CD4-positive, alpha-beta T cell treated with Interleukin-6 at 100 ng/mL for 8 hours (primary cell): ENCODE data around the gene TRIM59.

Experiments
- DNase-seq: peaks from one replicate; pipeline ENCODE4 v3.0.0-alpha.2; 2020; ENCODE audit warnings: mixed read lengths, low spot score

Gene TRIM59, protein sequence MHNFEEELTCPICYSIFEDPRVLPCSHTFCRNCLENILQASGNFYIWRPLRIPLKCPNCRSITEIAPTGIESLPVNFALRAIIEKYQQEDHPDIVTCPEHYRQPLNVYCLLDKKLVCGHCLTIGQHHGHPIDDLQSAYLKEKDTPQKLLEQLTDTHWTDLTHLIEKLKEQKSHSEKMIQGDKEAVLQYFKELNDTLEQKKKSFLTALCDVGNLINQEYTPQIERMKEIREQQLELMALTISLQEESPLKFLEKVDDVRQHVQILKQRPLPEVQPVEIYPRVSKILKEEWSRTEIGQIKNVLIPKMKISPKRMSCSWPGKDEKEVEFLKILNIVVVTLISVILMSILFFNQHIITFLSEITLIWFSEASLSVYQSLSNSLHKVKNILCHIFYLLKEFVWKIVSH

DNA sequence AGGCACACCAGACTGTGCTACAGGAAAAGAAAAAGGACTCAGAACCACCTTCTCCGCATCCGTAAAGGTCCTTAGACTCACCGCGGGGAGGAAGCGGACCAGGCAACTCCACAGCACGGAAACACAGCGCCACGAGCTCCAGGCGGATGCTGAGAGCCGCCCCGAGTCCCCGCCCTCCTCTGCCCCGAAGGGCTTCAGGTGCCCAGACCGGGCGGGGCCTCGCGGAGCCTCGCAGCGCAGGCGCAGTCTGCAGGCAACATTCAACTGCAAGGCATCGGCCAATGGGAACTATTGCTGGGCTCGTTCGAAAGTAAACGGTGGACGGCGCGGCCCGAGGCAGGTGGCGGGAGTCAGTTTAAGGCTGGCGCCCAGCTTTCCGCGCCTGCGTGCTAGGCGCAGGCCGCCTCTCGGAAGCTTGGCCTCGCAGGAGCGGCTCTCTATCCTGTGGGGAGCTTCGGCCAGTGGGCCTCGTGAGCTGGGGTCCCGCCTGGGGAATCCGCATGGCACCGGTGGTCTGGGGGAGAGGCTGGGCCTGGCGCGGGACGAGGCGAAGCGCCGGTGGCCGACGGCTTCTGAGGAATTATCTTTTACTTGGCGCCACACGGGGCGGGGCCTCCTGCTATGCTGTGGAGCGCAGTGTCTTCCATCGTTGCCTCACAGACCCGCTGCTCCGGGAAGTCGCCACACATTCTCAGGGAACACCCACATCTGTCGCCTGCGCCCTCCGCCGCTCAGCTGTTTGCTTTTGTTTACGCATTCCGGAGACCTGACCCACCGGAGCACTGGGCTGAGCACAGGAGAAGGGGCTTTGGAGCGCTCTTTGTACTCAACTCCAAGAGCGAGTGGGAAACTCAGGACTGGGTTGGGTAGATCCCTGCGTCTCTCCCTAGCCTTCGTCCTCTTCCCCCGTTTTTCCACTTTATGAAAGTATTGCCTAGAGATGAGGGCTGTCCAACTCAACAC lies at the start of gene TRIM59:
TRIM59 (minus strand) TSS at position 151 of the 963 bp plus-strand sequence. CDS start 10,603 bp downstream, outside the sequence.
- DNase-seq: peak; percentile 97

DNA sequence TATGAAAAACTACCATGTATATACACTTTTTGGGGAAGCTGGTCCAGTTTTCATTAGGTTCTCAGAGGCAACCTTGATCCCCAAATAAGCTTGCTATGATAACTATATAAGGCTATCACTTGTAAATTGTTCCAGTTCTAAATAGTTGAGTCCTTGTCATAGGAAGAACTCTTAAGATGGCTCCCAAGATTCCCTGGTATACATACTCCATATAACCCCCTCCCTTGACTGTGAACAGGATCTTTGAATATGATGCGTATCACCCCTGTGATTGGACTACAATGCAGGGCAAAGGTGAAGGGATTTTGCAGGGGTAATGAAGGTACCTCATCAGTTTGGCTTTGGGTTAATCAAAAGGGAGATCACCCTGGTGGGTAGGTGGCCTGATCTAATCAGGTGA lies 48.6 kb upstream of the TRIM59 start:
- no peak for DNase-seq

DNA sequence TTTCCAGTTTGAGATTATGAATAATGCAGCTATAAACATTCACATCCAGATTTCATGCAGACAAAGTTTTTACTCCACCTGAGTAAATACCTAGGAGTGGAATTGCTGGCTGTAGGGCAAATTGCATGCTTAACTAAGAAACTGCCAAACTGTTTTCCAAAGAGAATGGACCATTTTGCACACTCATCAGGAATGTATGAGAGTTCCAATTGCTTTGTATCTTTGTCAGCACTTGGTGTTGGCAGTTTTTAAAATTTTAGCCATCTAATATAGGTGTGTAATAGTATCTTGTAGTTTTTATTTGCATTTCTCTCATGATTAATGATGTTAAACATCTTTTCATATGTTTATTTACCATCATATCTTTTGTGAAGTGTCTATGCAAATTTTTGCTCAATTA lies 40.6 kb upstream of the TRIM59 start:
- no peak for DNase-seq

DNA sequence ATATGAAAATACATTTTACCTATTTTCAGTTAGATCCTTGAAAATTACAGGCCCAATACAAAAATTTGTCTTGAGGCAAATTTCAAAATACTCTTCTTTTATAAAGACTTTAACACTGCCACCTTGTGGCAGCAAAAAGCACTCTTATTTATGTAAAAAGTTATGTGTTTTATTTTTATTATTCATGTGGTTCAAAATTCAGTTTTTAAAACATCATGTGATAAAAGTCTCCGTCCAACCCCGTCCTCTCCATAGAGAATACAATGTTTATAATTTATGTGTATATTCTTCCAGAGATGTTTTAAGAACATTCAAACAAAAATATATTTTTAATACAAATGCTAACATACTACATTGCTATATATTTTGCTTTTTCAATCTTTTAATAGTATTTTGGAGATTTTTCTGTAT lies 36.9 kb upstream of the TRIM59 start:
- DNase-seq: peak; percentile 4

DNA sequence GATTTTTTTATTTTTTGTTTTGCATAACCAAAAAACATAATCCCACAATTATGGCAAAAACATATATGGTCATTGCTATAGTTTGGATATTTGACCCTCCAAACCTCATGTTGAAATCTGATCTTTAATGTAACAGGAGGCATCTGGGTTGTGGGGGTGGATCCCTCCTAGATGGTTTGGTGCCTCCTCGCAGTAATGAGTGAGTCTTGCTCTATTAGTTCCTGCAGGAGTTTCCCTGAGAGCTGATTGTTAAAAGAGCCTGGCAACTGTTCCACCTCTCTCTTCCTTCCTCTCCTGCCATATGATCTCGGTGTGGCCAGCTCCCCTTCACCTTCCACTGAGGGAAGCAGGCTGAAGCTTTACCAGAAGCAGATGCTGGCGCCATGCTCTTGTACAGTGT lies 33.2 kb upstream of the TRIM59 start:
- DNase-seq: no peak

DNA sequence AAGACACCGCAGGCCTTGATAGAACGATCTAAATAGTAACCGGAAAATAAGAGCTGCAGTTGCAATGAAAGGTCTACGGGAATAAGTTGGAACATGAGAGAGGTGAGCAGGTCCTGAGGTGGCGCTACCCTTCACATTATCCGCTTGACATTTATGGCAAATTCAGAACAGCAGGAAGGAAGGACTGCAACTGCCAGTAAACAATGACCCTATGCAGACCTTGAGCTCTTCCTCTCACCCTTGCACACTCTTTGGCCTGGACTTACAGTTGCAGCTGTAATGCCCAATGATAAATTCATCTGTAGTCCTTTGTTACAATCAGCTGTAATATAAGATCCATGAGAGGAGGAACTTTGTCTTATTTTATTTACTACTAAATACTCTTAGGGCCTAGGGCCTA lies 32.3 kb upstream of the TRIM59 start:
- no peak for DNase-seq

DNA sequence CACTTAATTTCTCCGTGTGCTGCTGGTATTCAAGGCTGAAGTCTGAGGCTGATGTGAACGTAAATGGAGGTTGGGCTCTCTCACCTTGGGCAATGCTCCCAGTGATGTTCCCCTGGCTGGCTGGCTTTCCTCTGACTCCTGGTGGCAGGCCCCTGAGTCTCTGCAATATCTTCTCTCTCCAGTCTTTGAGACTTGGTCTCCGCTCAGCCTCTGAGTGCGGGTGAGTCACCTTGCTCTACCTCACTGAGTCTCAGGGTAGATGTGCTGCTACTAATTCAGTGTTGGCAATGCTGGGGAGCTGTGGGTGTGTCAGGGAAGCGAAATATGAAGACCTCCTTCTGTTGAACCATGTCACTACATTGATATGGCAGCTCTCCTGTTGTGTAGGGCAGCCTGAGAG lies 31.3 kb upstream of the TRIM59 start:
- DNase-seq: no peak

DNA sequence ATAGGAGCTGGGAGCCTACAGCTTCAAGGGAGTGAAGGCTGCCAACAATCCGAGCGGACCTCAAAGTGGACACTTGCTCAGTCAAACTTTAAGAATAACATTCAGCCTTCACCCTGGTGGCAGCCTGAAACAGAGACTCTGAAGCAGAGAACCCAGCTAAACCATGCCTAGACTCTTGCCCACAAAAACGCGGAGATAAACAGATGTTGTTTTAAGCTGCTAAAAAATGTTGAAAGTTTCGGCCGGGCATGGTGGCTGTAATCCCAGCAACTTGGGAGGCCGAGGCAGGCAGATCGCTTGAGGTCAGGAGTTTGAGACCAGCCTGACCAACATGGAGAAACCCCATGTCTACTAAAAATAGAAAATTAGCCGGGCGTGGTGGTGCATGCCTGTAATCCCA lies 29.8 kb upstream of the TRIM59 start:
- DNase-seq: no peak

DNA sequence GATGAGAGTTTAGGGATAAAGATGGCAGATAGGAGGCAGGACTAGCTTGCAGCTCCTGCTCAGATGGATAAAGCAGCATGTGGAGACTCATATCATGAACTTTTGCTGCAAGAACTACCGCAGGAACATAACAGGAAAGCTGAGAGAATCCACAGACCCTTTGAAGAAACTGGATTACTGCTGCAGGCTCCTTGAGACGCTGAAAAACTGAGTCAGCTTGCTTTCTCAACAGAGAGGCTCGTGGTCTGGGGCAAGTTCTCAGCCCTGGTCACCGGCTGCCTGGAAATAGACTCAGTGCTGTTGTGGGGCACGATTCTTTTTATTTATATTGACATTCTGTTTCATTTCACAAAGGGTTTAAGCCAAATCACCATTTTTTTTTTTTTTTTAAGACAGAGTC lies 28.8 kb upstream of the TRIM59 start:
- no peak for DNase-seq

DNA sequence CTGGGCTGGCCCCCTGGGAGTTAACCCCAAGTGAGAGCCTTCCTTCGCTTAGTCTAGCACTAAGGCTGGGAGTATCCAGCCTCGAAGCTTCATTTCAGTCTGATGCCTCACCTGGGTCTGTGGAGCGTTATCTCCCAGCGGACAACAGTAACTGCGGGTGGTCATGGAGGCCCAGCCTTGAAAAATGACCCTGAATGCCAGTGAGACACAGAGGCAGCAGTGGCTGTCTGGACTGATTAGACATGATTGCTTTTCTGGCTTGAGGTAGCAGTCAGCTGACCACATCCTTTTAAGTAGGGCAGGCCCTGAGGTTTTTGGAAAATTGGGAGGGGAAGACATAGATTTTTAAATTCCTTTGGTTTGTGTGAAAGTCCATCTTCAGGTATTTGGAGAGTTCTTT lies 28.2 kb upstream of the TRIM59 start:
- no peak for DNase-seq

DNA sequence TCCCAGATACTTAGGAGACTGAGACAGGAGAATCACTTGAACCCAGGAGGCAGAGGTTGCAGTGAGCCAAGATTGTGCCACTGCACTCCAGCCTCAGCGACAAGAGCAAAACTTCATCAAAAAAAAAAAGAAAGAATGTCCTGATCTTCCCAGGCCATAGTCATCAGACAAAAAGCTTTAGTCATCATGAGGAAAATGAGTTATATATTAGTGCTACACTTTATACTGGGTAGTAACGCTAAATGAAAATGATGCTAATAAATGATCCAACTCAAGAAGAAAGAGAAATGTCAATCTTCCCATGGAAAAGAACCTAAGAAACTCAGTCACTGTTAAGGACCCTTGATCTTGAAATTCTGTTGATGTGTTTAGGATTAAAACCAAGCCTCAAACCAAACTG lies 26.3 kb upstream of the TRIM59 start:
- DNase-seq: no peak

DNA sequence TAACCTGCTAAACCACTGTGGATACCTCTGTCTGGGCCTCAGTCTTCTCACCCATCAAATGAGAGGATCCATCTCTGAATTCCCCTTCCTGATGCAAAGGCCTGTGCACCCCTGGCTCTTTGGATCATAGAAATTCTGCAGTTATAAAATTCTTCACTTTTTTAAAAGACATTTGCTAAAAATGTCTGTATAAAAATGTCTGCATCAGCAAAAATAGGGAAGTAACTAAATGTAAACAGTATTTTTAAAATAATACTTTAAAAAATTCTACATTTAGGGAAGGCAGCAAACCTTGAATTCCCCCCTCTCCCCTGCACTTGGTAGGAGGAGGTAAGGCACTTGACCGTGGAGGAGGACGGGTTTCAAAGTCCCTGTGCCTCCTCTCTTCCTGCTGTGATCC lies 25.6 kb upstream of the TRIM59 start:
- no peak for DNase-seq

DNA sequence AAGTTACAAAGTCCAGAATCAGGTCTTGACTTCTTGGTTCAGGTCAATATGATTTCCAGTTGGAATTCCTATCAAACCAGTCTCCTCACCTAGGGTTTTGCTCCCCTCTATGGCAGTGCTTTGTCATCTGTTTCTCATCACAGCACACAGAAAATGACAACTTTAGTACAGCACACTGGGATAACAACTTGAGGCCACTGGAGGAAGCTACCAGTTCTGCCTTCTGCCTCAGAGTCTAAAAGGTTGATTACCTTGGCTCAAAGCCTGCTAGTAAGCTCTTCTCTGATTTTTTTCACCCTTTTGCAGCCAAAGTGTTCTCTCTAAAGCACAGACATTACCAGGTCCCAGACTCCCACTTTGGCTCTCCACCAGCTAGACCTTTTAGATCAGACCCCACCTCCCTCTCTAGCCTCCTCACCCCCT lies 24.8 kb upstream of the TRIM59 start:
- no peak for DNase-seq

DNA sequence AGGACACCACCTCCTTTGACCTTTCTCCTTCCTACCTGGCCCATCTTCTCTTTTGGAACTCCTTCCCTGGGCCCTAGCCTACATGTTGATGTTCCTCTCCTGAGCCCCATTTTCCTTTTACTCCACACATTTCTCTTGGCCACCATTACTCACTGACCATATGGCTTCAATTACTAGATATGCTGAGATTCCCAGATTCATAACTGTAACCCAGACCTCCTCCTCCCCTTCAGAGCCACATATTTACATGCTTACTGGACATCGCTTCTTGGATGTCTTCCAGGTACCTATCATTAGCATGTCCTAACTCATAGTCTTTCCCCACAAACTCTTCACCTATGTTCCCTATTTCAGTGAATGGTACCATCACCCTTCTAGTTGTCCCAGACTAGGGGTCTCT lies 24.4 kb upstream of the TRIM59 start:
- no peak for DNase-seq

DNA sequence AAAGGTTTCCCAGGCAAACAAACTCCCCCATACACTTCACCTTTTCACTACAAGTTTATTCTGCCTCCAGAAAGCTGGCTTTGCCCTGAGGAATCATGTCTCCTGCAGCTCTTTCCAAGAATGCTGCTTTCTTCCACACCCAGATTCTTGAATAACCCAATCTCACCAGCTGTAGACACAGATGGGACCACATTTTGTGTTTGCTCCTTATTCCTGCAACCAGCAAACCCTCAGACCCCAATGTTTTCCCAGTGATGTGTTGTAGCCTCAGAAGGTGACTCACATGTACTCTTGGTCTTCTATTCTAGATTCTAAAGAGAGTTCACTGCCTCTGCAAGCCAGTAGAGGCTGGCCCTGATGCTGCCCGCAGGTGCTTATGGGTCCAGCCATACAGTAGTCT lies 23.6 kb upstream of the TRIM59 start:
- no peak for DNase-seq

DNA sequence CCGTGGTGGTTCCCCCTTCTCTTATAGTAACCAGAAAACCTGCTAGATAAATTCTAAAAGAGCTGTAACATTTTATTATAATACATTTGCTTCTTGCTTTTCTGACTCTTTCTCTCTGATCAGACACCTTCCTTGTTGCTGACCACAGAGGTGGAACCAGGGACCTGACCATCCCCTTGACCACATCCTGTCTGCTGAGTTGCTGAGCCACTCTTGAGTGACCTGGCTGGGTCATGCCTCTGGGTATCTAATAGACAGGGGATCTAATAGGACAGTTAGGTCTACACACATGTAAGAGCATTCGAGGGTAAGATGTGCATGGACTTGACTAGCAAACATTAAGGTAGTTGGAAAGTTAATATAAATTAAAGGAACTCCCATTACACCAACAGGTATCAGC lies 22.8 kb upstream of the TRIM59 start:
- no peak for DNase-seq

DNA sequence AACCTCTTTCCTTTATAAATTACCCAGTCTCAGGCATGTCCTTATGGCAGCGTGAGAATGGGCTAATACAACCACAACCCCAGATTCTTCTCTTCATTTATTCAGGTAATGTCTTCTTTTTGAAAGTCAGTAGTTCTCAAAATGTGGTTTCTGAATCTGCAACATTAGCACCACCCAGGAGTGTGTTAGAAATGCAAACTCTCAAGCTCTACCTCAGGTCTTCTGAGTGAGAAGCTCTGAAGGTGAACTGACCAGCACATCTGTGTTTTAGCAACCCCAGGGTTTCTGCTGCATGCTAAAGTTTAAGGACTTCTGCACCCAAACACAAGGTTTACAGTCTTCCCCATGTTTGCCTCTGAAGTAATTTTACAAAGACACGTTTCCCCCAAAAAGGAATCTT lies 22.3 kb upstream of the TRIM59 start:
- DNase-seq: no peak

DNA sequence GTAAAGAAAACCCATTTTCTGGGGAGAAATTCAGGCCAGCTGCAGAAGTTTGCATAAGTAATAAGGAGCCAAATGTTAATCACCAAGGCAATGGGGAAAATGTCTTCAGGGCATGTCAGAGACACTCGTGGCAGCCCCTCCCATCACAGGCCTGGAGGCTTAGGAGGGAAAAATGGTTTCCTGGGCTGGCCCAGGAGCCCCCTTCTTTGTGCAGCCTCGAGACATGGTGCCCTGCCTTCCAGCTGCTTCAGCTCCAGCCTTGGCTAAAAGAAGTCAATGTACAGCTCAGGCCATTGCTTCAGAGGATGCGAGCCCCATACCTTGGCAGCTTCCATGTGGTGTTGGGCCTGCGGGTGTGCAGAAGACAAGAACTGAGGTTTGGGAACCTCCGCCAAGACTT lies 20.6 kb upstream of the TRIM59 start:
- no peak for DNase-seq

DNA sequence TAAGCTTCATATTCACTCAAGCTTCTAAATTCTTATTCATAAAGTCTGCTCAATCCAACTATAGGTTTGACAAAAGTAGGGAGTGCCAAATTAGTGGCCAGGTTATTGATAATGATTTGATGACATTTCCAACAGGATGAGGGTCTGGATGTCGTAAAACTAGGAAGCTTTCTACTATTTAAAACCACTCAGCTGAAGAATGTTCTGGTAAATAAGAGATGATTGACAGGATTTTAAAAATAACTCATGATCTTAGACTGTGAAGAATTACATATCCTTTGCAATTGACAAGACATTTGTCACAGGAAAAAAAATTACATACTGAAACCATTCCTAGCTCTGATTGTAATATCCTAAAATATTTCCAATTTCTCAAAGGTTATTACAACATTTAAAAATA lies 15.4 kb upstream of the TRIM59 start:
- no peak for DNase-seq

DNA sequence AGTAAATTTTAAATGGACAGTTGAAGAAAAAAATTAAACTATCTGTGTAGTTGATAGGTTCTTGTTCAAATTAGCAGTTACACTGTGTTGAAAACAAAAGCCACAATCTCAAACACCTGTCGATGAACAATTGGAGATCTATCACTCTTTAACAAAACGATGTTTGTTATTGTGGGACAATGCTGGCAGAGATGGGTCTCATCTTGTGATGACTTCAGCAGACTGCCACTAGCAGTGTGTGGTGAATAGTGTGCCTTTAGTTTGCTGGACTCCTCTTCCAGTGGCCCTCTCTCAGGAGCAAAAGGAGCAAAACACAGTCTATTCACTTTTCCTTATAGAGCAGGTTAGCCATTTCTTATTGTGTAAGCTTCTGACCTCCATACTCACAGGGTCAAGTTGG lies 14.7 kb upstream of the TRIM59 start:
- DNase-seq: no peak

DNA sequence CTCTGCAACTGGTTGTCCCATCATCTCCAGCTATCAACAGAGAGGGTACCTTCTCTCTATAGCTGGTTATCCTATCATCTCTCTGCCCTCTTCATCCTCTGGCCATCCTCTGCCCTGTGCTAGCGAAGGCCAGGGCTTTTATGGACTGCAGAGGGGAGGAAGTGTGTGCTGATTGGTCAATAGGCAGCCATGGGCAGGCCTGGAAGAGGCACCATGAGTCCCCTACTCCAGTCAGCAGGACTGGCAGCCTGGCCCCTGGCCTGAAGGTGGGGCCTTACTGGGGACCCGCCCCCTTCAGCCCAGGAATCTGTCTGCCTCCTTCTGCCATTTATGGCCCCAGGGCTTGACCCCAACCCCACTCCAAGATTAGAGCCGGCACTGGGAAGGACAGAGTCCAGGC lies 10.4 kb upstream of the TRIM59 start:
- no peak for DNase-seq

DNA sequence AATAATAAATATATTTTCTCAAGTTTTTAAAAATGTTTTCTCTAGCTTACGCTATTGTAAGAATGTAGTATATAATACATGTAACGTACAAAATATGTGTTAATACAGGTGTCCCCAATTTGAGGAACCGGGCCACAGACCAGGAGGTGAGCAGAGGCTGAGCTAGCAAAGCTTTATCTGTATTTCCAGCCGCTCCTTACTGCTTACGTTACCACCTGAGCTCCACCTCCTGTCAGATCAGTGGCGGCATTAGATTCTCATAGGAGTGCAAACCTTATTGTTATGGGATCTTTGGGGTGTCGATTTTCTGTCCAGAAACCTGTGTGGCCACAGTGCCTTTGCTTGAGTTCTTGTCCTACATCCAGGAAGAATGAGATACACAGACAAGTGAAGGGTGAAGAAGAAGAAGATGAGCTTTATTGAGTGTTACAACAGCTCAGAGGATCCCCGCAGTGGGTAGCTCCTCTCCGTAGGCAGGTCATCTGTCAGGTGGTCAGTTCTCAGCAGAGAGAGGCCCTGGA lies 9.9 kb upstream of the TRIM59 start:
- DNase-seq: no peak

DNA sequence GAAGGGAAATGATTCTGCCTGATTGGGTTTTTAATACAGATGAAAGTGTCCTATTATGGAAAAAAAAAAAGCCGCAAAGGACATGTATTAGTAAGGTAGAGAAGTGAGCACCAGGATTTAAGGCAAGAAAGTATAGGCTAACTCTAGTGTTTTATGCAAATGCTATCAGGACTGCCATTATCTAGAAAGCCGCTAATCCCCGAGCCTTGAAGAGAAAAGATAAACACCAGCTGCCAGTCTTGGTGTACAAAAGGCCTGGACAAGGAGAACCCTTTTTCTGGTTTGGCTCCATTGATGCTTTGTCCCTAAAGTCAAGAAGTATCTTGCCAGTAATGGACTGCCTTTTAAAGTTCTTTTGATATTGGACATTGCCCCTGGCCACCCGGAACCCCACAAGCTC lies 8.6 kb upstream of the TRIM59 start:
- DNase-seq: no peak
